Erythroblast (primary cell): Measurements from ENCODE around the gene TIMM50.

Source experiments
- GATA1 ChIP-seq: IDR thresholded peaks from 2 replicates; pipeline ENCODE4 v1.6.1; 2011; ENCODE audit warnings: low read depth, mild to moderate bottlenecking, control low read depth, low read length, moderate library complexity
- POLR2A ChIP-seq: IDR thresholded peaks from 2 replicates; pipeline ENCODE4 v1.6.1; 2011; ENCODE audit warnings: mild to moderate bottlenecking, low read length

- TF ChIP-seq POLR2A (no peak), GATA1 (no peak)
Measured at GRCh38 chr19:39492788-39493187, 12.2 kb downstream of the TIMM50 start.
